Hepatocyte (in vitro differentiated cells): ENCODE data around the gene NIN. TPM values are rescaled to one million over a fixed set of nuclear protein-coding genes. Genes with fewer than 3 reads are reported as not detected.

Source experiments
- DNase-seq: peaks from one replicate; pipeline ENCODE4 v3.0.0-alpha.2; 2016; ENCODE audit warnings: low spot score
- H2AFZ ChIP-seq: fragments of 200-600 bp; sonication (generic); 2 replicates; pipeline ENCODE4 v1.6.0; 2016; ENCODE audit warnings: antibody characterized with exemption, mild to moderate bottlenecking
- H3K27ac ChIP-seq: fragments of 200-600 bp; sonication (generic); 2 replicates; pipeline ENCODE4 v1.5.1; 2016; ENCODE audit warnings: mild to moderate bottlenecking
- H3K27me3 ChIP-seq: fragments of 200-600 bp; sonication (generic); 2 replicates; pipeline ENCODE4 v1.6.1; 2016
- H3K36me3 ChIP-seq: fragments of 200-600 bp; sonication (generic); replicated peaks from 2 replicates; pipeline ENCODE4 v1.5.1; 2016; ENCODE audit warnings: low read depth; ENCODE audit not compliant: insufficient read depth
- H3K4me1 ChIP-seq: fragments of 200-600 bp; sonication (generic); 2 replicates; pipeline ENCODE4 v1.5.1; 2016; ENCODE audit warnings: mild to moderate bottlenecking, moderate library complexity; ENCODE audit not compliant: insufficient read depth
- H3K4me2 ChIP-seq: fragments of 200-600 bp; sonication (generic); 2 replicates; pipeline ENCODE4 v1.6.0; 2016
- H3K4me3 ChIP-seq: fragments of 200-600 bp; sonication (generic); 2 replicates; pipeline ENCODE4 v1.5.1; 2016; ENCODE audit warnings: mild to moderate bottlenecking
- H3K79me2 ChIP-seq: fragments of 200-600 bp; sonication (generic); 2 replicates; pipeline ENCODE4 v1.6.0; 2017; ENCODE audit warnings: mild to moderate bottlenecking
- H3K9me2 ChIP-seq: fragments of 200-600 bp; sonication (generic); replicated peaks from 2 replicates; pipeline ENCODE4 v1.6.0; 2017; ENCODE audit warnings: mild to moderate bottlenecking; ENCODE audit not compliant: insufficient read depth
- H3K9me3 ChIP-seq: fragments of 200-600 bp; sonication (generic); 2 replicates; pipeline ENCODE4 v1.5.1; 2016; ENCODE audit warnings: low read depth, mild to moderate bottlenecking
- H4K20me1 ChIP-seq: fragments of 200-600 bp; sonication (generic); 2 replicates; pipeline ENCODE4 v1.6.0; 2016; ENCODE audit warnings: mild to moderate bottlenecking; ENCODE audit not compliant: insufficient read depth, poor library complexity, severe bottlenecking
- EZH2 ChIP-seq: fragments of 200-600 bp; sonication (generic); IDR thresholded peaks from 2 replicates; pipeline ENCODE4 v1.6.1; 2016; ENCODE audit warnings: antibody characterized with exemption, mild to moderate bottlenecking, borderline replicate concordance
- EZH2phosphoT487 ChIP-seq: fragments of 200-600 bp; sonication (generic); IDR thresholded peaks from one replicate; pipeline ENCODE4 v1.6.1; 2018; ENCODE audit warnings: antibody characterized with exemption, mild to moderate bottlenecking, low read depth, moderate library complexity; ENCODE audit not compliant: unreplicated experiment, severe bottlenecking
- WGBS: methylation state at CpG from one replicate; pipeline ENCODE4 v1.1.6; 2016; ENCODE audit warnings: low lambda C conversion rate; ENCODE audit errors: missing lambda C conversion rate; 5-methylcytosine and 5-hydroxymethylcytosine counted together
- polyA plus RNA-seq: library from polyadenylated mRNA; unstranded; fragments of >200 nt; fragmentation: Nextera tagmentation; extraction: Ambion mirVana; gene quantifications from 2 replicates; pipeline ENCODE4 v1.2.1, GENCODE V29; 2016
- total RNA-seq: library from RNA; depleted of rRNA; stranded (reverse); fragments of >200 nt; gene quantifications from 2 replicates; pipeline ENCODE4 v1.2.3, GENCODE V29; 2014
- TF ChIP-seq, protein P1 (sequence below): fragments of 200-600 bp; sonication (generic); IDR thresholded peaks from 2 replicates; pipeline ENCODE4 v1.5.1; 2016; ENCODE audit warnings: antibody characterized with exemption, mild to moderate bottlenecking; ENCODE audit not compliant: poor library complexity

NIN gene
- total and polyA plus RNA-seq, 2 experiments from 2014 or later: 4.2 to 11.6 TPM

DNA sequence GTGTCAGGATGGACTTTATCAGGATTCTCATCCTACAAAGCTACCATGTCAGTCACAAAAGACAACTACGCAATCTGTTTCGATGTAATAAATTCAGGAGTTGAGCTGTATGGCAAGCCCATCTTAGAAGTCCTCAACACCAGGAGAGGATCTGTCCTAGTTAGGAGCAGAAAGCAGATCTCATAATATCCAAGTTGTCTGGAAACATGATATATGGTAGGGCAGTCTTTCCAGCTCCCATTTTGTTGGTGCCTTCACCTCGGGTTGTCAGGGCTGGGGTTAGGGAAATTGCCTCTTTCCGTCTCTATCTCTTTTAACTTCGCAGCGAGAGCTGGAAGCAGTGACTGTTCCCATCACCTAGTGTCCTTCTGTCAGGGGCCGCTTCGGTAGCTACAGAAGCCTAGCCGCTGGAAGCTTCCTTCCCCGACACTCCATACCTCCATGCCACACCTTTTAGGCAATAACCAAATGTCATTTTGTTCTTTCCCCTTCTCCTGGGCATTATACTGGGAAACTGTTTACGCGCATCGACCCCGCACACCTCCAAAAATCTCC is 1.4 kb downstream of the NIN start:
- Histone ChIP-seq H3K4me3 (peak overlapping the region; percentile 87), H3K4me2 (peak overlapping the region; percentile 97), H3K9me3 (no peaks in the 10 kb centered on the region), H2AFZ (peak overlapping the region; percentile 37), H3K36me3 (no peaks in the 10 kb centered on the region), H4K20me1 (peaks cover 30% of the 10 kb centered on the region), H3K27me3 (peaks cover 66% of the 10 kb centered on the region), H3K4me1 (peaks cover 16% of the 10 kb centered on the region), H3K79me2 (peaks cover 41% of the 10 kb centered on the region), H3K9me2 (no peaks in the 10 kb centered on the region), H3K27ac (no peak overlapping the region)
- TF ChIP-seq EZH2phosphoT487 (no peak), EZH2 (no peak)
- 18% methylated on average over 14 of the region's 14 CpGs for WGBS
- DNase-seq: no peak

DNA sequence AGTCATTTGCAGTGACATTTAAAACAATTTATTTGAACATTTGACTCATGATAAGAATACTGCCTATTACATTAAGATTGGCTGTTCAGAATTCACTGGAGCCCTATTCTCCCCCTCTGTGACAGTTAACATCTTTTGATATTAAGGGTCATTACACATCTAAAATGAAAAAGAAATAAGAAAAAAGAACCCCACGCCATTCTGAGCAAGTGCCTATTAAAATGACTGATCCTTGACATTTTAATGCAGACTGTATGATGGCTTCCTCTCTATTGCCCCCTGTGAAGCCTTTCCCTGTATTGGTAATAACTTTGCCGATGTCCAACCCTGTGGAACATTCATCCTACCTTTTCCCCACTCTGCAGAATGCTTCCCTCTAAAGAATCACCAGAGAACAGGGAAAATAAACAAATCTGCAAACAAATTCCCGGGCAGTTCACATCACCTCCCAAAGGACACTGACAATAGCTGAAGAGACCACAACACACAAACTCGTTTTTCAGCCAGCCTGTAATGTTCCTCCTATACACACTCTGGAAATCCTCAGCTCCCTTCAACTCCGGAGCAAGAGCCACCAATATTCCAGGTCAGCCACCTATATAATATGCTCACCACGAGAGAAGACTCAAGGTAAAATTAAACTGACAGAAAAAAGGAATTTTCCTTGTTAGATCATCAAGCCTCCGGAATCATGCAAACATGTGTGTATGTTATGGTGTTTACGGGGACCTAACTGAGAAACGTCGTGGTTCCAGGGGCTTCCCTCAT is 2.1 kb downstream of the NIN start:
- Histone ChIP-seq H3K4me2 (peak overlapping the region; percentile 97), H2AFZ (no peak overlapping the region), H3K9me2 (no peaks in the 10 kb centered on the region), H4K20me1 (peaks cover 30% of the 10 kb centered on the region), H3K27ac (no peak overlapping the region), H3K27me3 (peaks cover 65% of the 10 kb centered on the region), H3K79me2 (peaks cover 48% of the 10 kb centered on the region), H3K4me1 (peaks cover 16% of the 10 kb centered on the region), H3K9me3 (no peaks in the 10 kb centered on the region), H3K4me3 (peak overlapping the region; percentile 87), H3K36me3 (no peaks in the 10 kb centered on the region)
- TF ChIP-seq EZH2 (no peak), EZH2phosphoT487 (no peak)
- TF ChIP-seq, protein P1, sequence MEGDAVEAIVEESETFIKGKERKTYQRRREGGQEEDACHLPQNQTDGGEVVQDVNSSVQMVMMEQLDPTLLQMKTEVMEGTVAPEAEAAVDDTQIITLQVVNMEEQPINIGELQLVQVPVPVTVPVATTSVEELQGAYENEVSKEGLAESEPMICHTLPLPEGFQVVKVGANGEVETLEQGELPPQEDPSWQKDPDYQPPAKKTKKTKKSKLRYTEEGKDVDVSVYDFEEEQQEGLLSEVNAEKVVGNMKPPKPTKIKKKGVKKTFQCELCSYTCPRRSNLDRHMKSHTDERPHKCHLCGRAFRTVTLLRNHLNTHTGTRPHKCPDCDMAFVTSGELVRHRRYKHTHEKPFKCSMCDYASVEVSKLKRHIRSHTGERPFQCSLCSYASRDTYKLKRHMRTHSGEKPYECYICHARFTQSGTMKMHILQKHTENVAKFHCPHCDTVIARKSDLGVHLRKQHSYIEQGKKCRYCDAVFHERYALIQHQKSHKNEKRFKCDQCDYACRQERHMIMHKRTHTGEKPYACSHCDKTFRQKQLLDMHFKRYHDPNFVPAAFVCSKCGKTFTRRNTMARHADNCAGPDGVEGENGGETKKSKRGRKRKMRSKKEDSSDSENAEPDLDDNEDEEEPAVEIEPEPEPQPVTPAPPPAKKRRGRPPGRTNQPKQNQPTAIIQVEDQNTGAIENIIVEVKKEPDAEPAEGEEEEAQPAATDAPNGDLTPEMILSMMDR: no peak
- 57% methylated on average over 10 of the region's 10 CpGs for WGBS
- no peak for DNase-seq

DNA sequence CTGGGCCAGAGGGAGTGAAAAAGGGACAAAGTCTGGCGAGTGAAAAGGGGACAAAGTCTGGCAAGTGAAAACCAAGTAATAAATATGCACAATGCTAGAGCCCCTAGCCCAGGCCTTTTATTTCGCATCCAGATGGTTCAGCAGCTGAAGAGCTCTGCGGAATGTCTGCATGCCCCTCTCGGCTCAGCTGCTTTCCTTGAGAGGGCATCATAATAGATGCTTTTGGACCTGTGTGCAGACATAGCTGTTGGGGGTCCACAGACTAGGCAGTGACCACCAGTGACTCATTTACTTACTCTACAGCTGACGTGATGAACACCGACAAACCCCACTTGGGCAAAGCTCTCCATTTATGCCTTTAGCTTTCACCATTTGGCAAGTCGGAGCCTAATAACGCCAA is 4.3 kb downstream of the NIN start:
- WGBS: 91% methylated on average over 8 of the region's 8 CpGs
- TF ChIP-seq EZH2 (no peak), EZH2phosphoT487 (no peak)
- TF ChIP-seq, protein P1: no peak
- H3K9me2 ChIP-seq: no peaks in the 10 kb centered on the region
- no peak overlapping the region for H3K27ac ChIP-seq
- no peak overlapping the region for H3K4me2 ChIP-seq
- H2AFZ ChIP-seq: no peak overlapping the region
- H3K27me3 ChIP-seq: peaks cover 62% of the 10 kb centered on the region
- H4K20me1 ChIP-seq: peaks cover 30% of the 10 kb centered on the region
- no peaks in the 10 kb centered on the region for H3K36me3 ChIP-seq
- no peak for DNase-seq
- H3K4me3 ChIP-seq: no peak overlapping the region
- H3K79me2 ChIP-seq: peaks cover 62% of the 10 kb centered on the region
- no peaks in the 10 kb centered on the region for H3K9me3 ChIP-seq
- H3K4me1 ChIP-seq: peaks cover 12% of the 10 kb centered on the region

DNA sequence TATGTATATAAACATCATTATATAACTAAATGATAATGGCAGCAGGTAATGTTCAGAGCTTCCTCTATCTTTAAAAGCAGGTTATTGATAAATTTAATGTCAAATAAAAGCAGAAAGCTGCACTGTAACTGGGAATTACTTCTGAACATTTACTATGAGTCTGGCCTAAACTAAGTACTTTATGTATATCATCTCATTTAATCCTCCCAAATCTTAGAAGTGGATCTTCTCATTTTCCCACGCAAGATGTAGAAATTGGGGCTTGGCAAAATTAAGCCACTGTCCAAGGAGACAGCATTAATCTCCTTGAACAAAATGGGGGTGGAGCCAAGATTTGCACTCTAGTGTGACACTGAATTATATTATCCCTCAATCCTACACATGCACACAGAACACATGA is 5.7 kb downstream of the NIN start:
- Histone ChIP-seq H3K27ac (no peak overlapping the region), H3K36me3 (no peaks in the 10 kb centered on the region), H4K20me1 (peaks cover 30% of the 10 kb centered on the region), H3K27me3 (peaks cover 58% of the 10 kb centered on the region), H3K79me2 (peaks cover 65% of the 10 kb centered on the region), H2AFZ (no peak overlapping the region), H3K4me3 (no peak overlapping the region), H3K4me2 (no peak overlapping the region), H3K9me3 (no peaks in the 10 kb centered on the region), H3K9me2 (no peaks in the 10 kb centered on the region), H3K4me1 (peaks cover 12% of the 10 kb centered on the region)
- no peak for DNase-seq
- no peak for TF ChIP-seq EZH2phosphoT487
- TF ChIP-seq, protein P1: no peak
- TF ChIP-seq EZH2: no peak
- 100% methylated on average over 1 of the region's 1 CpG for WGBS
